ENCODE data around the gene PRPF40B. TPM values are rescaled to one million over a fixed set of nuclear protein-coding genes. Genes with fewer than 3 reads are reported as not detected.

The PRPF40B gene
- total RNA-seq, 2 donors from 2014 or later = 13.9 to 31.1 TPM

DNA sequence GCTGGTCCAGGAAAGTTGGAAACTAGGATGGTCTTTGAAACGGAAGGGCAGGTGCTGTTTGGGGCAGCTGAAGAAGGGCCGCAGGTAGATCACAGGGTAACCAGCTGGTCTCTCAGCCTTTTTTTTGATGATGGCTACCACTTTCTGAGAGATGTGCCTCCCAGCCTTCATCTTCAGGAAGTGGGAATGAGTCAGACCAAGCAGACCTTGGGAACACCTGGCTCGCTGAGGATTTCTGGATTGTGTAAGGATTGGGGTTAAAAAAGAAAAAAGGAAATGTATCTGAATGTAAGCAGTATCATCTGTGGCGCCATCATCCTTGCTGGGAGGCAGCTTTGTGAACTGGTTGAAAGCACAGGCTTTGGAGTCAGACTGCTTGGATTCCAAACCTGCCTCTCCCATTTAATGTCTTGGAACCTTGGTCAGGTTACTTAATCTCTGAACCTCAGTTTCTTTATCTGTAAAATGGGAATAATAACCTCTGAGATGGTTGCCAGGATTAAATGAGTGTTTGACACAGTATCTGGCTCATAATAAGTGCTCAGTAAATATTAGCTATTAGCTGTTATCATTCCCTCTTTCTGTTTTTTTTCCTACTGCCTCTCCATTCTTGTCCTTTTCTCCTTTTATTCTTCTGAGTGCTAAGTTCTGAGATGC is 1.7 kb downstream of the PRPF40B start:
- Histone ChIP-seq H3K27me3 (replicated peaks; ENCODE audit: insufficient read depth) (no peaks in the 10 kb centered on the region), H3K27ac (no peak overlapping the region), H3K9me3 (no peaks in the 10 kb centered on the region), H3K4me3 (no peak overlapping the region), H3K4me1 (replicated peaks) (peaks cover 15% of the 10 kb centered on the region), H3K36me3 (no peaks in the 10 kb centered on the region)
- intact Hi-C loops (cut with DNase I) = loop anchor here (5.0 kb wide), 1 partner anchor 43 kb away; no protein-coding TSS in a partner anchor
- 50% methylated on average over 4 of the region's 4 CpGs for WGBS
- no peak for DNase-seq (ENCODE audit: low spot score)
- TF ChIP-seq, protein P1, sequence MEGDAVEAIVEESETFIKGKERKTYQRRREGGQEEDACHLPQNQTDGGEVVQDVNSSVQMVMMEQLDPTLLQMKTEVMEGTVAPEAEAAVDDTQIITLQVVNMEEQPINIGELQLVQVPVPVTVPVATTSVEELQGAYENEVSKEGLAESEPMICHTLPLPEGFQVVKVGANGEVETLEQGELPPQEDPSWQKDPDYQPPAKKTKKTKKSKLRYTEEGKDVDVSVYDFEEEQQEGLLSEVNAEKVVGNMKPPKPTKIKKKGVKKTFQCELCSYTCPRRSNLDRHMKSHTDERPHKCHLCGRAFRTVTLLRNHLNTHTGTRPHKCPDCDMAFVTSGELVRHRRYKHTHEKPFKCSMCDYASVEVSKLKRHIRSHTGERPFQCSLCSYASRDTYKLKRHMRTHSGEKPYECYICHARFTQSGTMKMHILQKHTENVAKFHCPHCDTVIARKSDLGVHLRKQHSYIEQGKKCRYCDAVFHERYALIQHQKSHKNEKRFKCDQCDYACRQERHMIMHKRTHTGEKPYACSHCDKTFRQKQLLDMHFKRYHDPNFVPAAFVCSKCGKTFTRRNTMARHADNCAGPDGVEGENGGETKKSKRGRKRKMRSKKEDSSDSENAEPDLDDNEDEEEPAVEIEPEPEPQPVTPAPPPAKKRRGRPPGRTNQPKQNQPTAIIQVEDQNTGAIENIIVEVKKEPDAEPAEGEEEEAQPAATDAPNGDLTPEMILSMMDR (IDR thresholded peaks at IDR 0.05) = no peak
- no peak for TF ChIP-seq POLR2A (IDR thresholded peaks at IDR 0.05)
- no peak for TF ChIP-seq POLR2AphosphoS5 (IDR thresholded peaks at IDR 0.05)

DNA sequence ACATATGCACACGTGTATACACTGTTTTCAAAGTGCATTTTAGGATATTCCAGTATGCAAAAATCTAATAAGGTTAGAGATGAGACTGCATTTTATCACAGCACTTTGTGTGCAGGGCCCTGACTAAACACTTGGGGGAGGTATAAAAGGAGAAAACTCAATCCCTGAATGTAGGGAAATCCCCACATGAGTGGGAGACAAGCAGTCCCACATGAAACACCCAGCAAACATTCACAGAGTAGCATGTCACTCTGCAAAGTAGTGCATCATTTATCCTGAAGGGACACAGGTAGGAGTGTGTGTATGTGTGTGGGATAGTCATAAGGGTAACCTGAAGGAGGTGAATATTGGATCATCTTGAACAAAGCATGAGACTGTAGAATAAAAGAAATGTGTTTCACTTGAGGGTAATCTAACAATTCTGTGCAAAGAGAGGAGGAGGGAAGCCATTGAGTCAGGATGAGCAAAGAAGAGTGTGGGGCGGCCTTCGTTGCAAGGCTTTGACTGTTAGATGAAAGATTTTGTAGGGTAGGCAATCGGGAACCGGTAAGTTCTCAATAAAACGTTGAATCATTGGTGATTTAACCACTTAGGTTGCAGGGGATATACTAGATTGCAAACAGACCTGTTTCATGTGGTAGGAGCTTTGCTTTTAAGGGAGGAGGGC is 2.9 kb downstream of the PRPF40B start:
- no peaks in the 10 kb centered on the region for H3K27me3 ChIP-seq (replicated peaks; ENCODE audit: insufficient read depth)
- no peak overlapping the region for H3K4me3 ChIP-seq
- WGBS = 69% methylated on average over 6 of the region's 6 CpGs
- intact Hi-C loops (cut with DNase I) = no loop called here
- H3K4me1 ChIP-seq (replicated peaks) = peaks cover 15% of the 10 kb centered on the region
- H3K36me3 ChIP-seq = no peaks in the 10 kb centered on the region
- no peak for TF ChIP-seq POLR2A (IDR thresholded peaks at IDR 0.05)
- no peak for TF ChIP-seq POLR2AphosphoS5 (IDR thresholded peaks at IDR 0.05)
- TF ChIP-seq, protein P1 (IDR thresholded peaks at IDR 0.05) = no peak
- DNase-seq (ENCODE audit: low spot score) = no peak
- H3K27ac ChIP-seq = no peak overlapping the region
- H3K9me3 ChIP-seq = no peaks in the 10 kb centered on the region

DNA sequence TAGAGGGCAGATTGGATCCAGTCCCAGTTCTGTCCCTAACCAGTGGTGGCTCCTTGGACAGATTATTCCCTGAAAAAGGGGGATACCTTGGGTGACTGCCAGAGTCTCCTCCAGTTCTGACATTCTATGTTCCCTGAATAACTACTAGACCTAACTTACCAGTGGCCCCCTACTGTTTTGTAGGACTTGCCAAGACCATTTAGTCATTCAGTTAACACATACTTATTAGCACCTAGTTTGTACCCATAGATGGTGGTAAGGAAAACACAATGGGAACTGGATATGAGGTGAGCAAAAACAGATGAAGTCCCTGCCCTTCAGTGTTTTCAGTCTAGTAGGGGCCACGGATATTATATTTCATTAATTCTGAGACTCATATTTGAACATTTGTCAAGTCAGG is 3.5 kb downstream of the PRPF40B start:
- H3K27me3 ChIP-seq (replicated peaks; ENCODE audit: insufficient read depth) = no peaks in the 10 kb centered on the region
- no peaks in the 10 kb centered on the region for H3K36me3 ChIP-seq
- TF ChIP-seq POLR2A (IDR thresholded peaks at IDR 0.05) (no peak), POLR2AphosphoS5 (IDR thresholded peaks at IDR 0.05) (no peak)
- TF ChIP-seq, protein P1 (IDR thresholded peaks at IDR 0.05) = no peak
- no peaks in the 10 kb centered on the region for H3K9me3 ChIP-seq
- peaks cover 11% of the 10 kb centered on the region for H3K4me1 ChIP-seq (replicated peaks)
- no peak overlapping the region for H3K27ac ChIP-seq
- no peak overlapping the region for H3K4me3 ChIP-seq
- intact Hi-C loops (cut with DNase I) = no loop called here
- DNase-seq (ENCODE audit: low spot score) = no peak
- WGBS = 92% methylated on average over 1 of the region's 1 CpG

DNA sequence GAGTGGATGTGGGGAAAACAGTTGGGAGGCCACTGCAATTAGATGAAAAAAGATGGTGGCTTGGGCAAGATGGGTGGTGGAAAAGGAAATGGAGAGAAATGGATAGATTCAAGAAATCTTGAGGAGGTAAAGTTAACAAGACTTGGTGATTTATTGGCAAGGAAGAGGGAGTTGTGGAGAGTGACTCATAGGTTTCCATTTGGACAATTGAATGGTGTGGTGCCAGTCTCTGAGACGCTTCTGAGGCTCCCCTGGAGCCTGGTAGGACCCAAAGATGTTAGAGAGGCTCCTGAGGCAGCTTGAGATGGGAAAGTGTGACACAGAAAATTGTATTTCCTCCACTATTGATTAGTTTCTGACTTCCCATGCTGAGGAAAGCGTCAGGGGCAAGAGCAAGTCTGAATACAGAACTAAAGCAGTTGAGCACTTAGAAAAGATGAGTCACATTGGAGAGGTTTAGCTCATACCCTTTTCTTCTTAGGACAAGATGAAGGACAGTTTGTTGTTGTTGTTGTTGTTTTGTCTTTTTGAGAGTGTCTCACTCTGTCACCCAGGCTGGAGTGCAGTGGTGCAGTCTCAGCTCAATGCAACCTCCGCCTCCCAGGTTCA is 4.5 kb downstream of the PRPF40B start:
- intact Hi-C loops (cut with DNase I) = no loop called here
- Histone ChIP-seq H3K4me3 (no peak overlapping the region), H3K27ac (no peak overlapping the region), H3K4me1 (replicated peaks) (peaks cover 4% of the 10 kb centered on the region), H3K9me3 (no peaks in the 10 kb centered on the region), H3K27me3 (replicated peaks; ENCODE audit: insufficient read depth) (no peaks in the 10 kb centered on the region), H3K36me3 (no peaks in the 10 kb centered on the region)
- WGBS = 81% methylated on average over 3 of the region's 3 CpGs
- TF ChIP-seq POLR2A (IDR thresholded peaks at IDR 0.05) (no peak), POLR2AphosphoS5 (IDR thresholded peaks at IDR 0.05) (no peak)
- TF ChIP-seq, protein P1 (IDR thresholded peaks at IDR 0.05) = no peak
- no peak for DNase-seq (ENCODE audit: low spot score)
